ENCODE results near the gene MORN1.

MORN1 gene

GRCh38 chr1:2398871-2399270, 7.5 kb upstream of the MORN1 start:
- TF ChIP-seq JUND (IDR thresholded peaks at IDR 0.05; ENCODE audit: low read depth): no peak
- in situ Hi-C loops (cut with HindIII; ENCODE audit: low pct_unique_long_range_greater_than_20kb, low sequenced_read_pairs): no loop called here
- no peak for DNase-seq (ENCODE audit: low read depth in 1 of 2, low spot score in 1 of 2)

- no peak for DNase-seq (ENCODE audit: low read depth in 1 of 2, low spot score in 1 of 2)
- in situ Hi-C loops (cut with HindIII; ENCODE audit: low pct_unique_long_range_greater_than_20kb, low sequenced_read_pairs): no loop called here
- no peak for TF ChIP-seq JUND (IDR thresholded peaks at IDR 0.05; ENCODE audit: low read depth)
Measured at GRCh38 chr1:2397007-2397679, 5.8 kb upstream of the MORN1 start.

- in situ Hi-C loops (cut with HindIII; ENCODE audit: low pct_unique_long_range_greater_than_20kb, low sequenced_read_pairs): no loop called here
- DNase-seq (ENCODE audit: low read depth in 1 of 2, low spot score in 1 of 2): no peak
- TF ChIP-seq JUND (IDR thresholded peaks at IDR 0.05; ENCODE audit: low read depth): no peak
Measured at GRCh38 chr1:2396476-2396875, 5.1 kb upstream of the MORN1 start.

GRCh38 chr1:2396059-2396458, 4.7 kb upstream of the MORN1 start:
- no peak for DNase-seq (ENCODE audit: low read depth in 1 of 2, low spot score in 1 of 2)
- in situ Hi-C loops (cut with HindIII; ENCODE audit: low pct_unique_long_range_greater_than_20kb, low sequenced_read_pairs): no loop called here
- TF ChIP-seq JUND (IDR thresholded peaks at IDR 0.05; ENCODE audit: low read depth): no peak

GRCh38 chr1:2395245-2395644, 3.9 kb upstream of the MORN1 start:
- no peak for TF ChIP-seq JUND (IDR thresholded peaks at IDR 0.05; ENCODE audit: low read depth)
- in situ Hi-C loops (cut with HindIII; ENCODE audit: low pct_unique_long_range_greater_than_20kb, low sequenced_read_pairs): no loop called here
- no peak for DNase-seq (ENCODE audit: low read depth in 1 of 2, low spot score in 1 of 2)

GRCh38 chr1:2394761-2395160, 3.4 kb upstream of the MORN1 start:
- DNase-seq (ENCODE audit: low read depth in 1 of 2, low spot score in 1 of 2): no peak
- no peak for TF ChIP-seq JUND (IDR thresholded peaks at IDR 0.05; ENCODE audit: low read depth)
- in situ Hi-C loops (cut with HindIII; ENCODE audit: low pct_unique_long_range_greater_than_20kb, low sequenced_read_pairs): no loop called here

GRCh38 chr1:2394220-2394619, 2.9 kb upstream of the MORN1 start:
- no peak for TF ChIP-seq JUND (IDR thresholded peaks at IDR 0.05; ENCODE audit: low read depth)
- DNase-seq (ENCODE audit: low read depth in 1 of 2, low spot score in 1 of 2): no peak
- in situ Hi-C loops (cut with HindIII; ENCODE audit: low pct_unique_long_range_greater_than_20kb, low sequenced_read_pairs): no loop called here

GRCh38 chr1:2393471-2393877, 2.1 kb upstream of the MORN1 start:
- in situ Hi-C loops (cut with HindIII; ENCODE audit: low pct_unique_long_range_greater_than_20kb, low sequenced_read_pairs): no loop called here
- no peak for DNase-seq (ENCODE audit: low read depth in 1 of 2, low spot score in 1 of 2)
- no peak for TF ChIP-seq JUND (IDR thresholded peaks at IDR 0.05; ENCODE audit: low read depth)

- TF ChIP-seq JUND (IDR thresholded peaks at IDR 0.05; ENCODE audit: low read depth): no peak
- DNase-seq (ENCODE audit: low read depth in 1 of 2, low spot score in 1 of 2): no peak
- in situ Hi-C loops (cut with HindIII; ENCODE audit: low pct_unique_long_range_greater_than_20kb, low sequenced_read_pairs): no loop called here
Measured at GRCh38 chr1:2392686-2393085, 1.3 kb upstream of the MORN1 start.

GRCh38 chr1:2391931-2392509, 666 bp upstream of the MORN1 start:
- no peak for DNase-seq (ENCODE audit: low read depth in 1 of 2, low spot score in 1 of 2)
- in situ Hi-C loops (cut with HindIII; ENCODE audit: low pct_unique_long_range_greater_than_20kb, low sequenced_read_pairs): no loop called here

GRCh38 chr1:2389644-2390043, 1.7 kb downstream of the MORN1 start:
- no peak for DNase-seq (ENCODE audit: low read depth in 1 of 2, low spot score in 1 of 2)
- in situ Hi-C loops (cut with HindIII; ENCODE audit: low pct_unique_long_range_greater_than_20kb, low sequenced_read_pairs): no loop called here
- no peak for TF ChIP-seq JUND (IDR thresholded peaks at IDR 0.05; ENCODE audit: low read depth)

More at GRCh38 chr1:2391931-2392509, 666 bp upstream of the MORN1 start:
- no peak for TF ChIP-seq JUND (IDR thresholded peaks at IDR 0.05; ENCODE audit: low read depth)

- no peak for TF ChIP-seq JUND (IDR thresholded peaks at IDR 0.05; ENCODE audit: low read depth)
- DNase-seq (ENCODE audit: low read depth in 1 of 2, low spot score in 1 of 2): no peak
- in situ Hi-C loops (cut with HindIII; ENCODE audit: low pct_unique_long_range_greater_than_20kb, low sequenced_read_pairs): no loop called here
Measured at GRCh38 chr1:2388004-2388913, 3.1 kb downstream of the MORN1 start.
